Body of pancreas (tissue), 4 donors: Measurements from ENCODE around the gene NKRF. TPM values are rescaled to one million over a fixed set of nuclear protein-coding genes. Genes with fewer than 3 reads are reported as not detected.
"Not testable (repeated sequence)": the region's sequence is repeated elsewhere in the genome, so short reads cannot be mapped to it uniquely, and the experiment has no call there.

Experiments
- ATAC-seq: fragments of 150-250 bp; one replicate; pipeline ENCODE4 v1.9.1; 2016
- DNase-seq, 4 donors: peaks; one replicate each; pipeline ENCODE4 v3.0.0-alpha.2; 2019
- H3K27ac ChIP-seq, 4 donors: fragments of 200-600 bp; sonication (generic); 1 replicate in 3 of 4; 2 replicates in 1 of 4; pipeline versions ENCODE4 v1.5.1 to v1.6.1; 2016 to 2019; ENCODE audit warnings: mild to moderate bottlenecking in 1 of 4, mixed read lengths in 1 of 4, moderate library complexity in 1 of 4
- H3K27me3 ChIP-seq, 2 donors: fragments of 200-600 bp; sonication (generic); one replicate each; pipeline ENCODE4 v1.6.0; 2016; ENCODE audit warnings: mild to moderate bottlenecking in 1 of 2
- H3K36me3 ChIP-seq, 2 donors: fragments of 200-600 bp; sonication (generic); replicated peaks in 1 of 2; 2 replicates each; pipeline ENCODE4 v1.5.1; 2016; ENCODE audit warnings: low read depth in 2 of 2; ENCODE audit not compliant: insufficient read depth in 1 of 2
- H3K4me1 ChIP-seq: fragments of 200-600 bp; sonication (generic); one replicate; pipeline ENCODE4 v1.6.0; 2016
- H3K4me3 ChIP-seq, 2 donors: fragments of 200-600 bp; sonication (generic); 1 replicate in 1 of 2; 2 replicates in 1 of 2; pipeline ENCODE4 v1.5.1; 2016 to 2019
- H3K9me3 ChIP-seq, 3 donors: fragments of 200-600 bp; sonication (generic); 1 replicate in 2 of 3; 2 replicates in 1 of 3; pipeline ENCODE4 v1.5.1; 2016
- POLR2A ChIP-seq, 3 donors: fragments of 450-650 bp; IDR thresholded peaks; one replicate each; pipeline ENCODE4 v1.6.1; 2016; ENCODE audit warnings: antibody characterized with exemption in 3 of 3, mild to moderate bottlenecking in 2 of 3
- WGBS, 2 donors: methylation state at CpG; one replicate each; pipeline ENCODE4 v1.1.5; 2017; 5-methylcytosine and 5-hydroxymethylcytosine counted together
- intact Hi-C: fragments of 100-400 bp; cut with DNase I; formaldehyde crosslinking; loops from one replicate; pipeline ENCODE4 v1.15.1; 2023
- total RNA-seq, 2 donors: library from RNA; depleted of rRNA; stranded (reverse); fragments of >200 nt; gene quantifications; one replicate each; pipeline ENCODE4 v1.1.0, GENCODE V29; 2016
- TF ChIP-seq, protein P1 (sequence below), 7 experiments: fragments of 450-650 bp in 4 of 7; fragments of 200-600 bp in 3 of 7; sonication (generic) in 3 of 7; IDR thresholded peaks; one replicate each; pipeline ENCODE4 v1.5.1; 2016 to 2019; ENCODE audit warnings: antibody characterized with exemption in 7 of 7

NKRF gene
- total RNA-seq, 2 donors from 2014 or later, result 3.9 to 4.0 TPM

DNA sequence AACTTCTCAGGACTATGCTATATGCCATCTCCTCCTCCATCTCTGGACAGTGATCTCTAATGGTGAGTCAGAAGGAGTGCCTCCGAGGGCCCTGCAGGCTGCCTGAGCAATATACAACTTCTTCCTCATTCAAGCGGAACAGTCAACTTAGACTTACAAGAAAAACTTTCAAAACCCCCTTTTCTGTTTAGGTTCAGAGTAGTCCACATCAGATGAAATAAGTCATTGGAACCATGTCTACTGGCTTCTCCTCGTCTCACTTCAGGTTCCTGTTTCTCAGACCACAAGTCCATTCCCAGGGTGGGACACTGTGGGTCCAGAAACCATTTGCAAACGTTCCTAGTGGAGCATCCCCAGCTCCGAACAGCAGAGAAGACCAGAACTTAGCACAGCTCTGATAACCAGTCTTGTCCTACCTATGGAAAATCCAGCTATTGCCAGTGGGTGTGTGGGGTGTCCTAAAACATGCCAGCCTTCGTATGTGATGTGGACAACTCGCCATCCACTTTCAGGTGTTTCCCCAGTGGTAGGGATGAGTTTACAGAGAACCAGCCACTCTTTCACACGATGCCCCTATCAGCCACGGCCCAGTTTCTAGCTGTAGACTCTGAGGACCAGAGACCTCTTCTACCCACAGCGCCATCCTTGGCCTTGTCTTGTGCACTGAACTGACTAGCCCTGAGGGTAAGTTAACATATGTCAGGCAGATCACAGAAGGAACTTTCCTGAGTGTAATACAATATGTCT is 32.7 kb upstream of the NKRF start:
- DNase-seq (no peak), ATAC-seq (no peak)
- Histone ChIP-seq H3K9me3 (no peaks in the 10 kb centered on the region), H3K36me3 (no peaks in the 10 kb centered on the region), H3K4me3 (no peak overlapping the region), H3K4me1 (no peaks in the 10 kb centered on the region), H3K27ac (no peak overlapping the region), H3K27me3 (no peaks in the 10 kb centered on the region)
- TF ChIP-seq, protein P1, sequence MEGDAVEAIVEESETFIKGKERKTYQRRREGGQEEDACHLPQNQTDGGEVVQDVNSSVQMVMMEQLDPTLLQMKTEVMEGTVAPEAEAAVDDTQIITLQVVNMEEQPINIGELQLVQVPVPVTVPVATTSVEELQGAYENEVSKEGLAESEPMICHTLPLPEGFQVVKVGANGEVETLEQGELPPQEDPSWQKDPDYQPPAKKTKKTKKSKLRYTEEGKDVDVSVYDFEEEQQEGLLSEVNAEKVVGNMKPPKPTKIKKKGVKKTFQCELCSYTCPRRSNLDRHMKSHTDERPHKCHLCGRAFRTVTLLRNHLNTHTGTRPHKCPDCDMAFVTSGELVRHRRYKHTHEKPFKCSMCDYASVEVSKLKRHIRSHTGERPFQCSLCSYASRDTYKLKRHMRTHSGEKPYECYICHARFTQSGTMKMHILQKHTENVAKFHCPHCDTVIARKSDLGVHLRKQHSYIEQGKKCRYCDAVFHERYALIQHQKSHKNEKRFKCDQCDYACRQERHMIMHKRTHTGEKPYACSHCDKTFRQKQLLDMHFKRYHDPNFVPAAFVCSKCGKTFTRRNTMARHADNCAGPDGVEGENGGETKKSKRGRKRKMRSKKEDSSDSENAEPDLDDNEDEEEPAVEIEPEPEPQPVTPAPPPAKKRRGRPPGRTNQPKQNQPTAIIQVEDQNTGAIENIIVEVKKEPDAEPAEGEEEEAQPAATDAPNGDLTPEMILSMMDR (IDR thresholded peaks at IDR 0.05), result no peak
- TF ChIP-seq POLR2A (IDR thresholded peaks at IDR 0.05), result no peak
- intact Hi-C loops, result no loop called here
- 81 to 90% methylated on average over 6 to 10 of the region's 10 CpGs for WGBS, 2 donors

DNA sequence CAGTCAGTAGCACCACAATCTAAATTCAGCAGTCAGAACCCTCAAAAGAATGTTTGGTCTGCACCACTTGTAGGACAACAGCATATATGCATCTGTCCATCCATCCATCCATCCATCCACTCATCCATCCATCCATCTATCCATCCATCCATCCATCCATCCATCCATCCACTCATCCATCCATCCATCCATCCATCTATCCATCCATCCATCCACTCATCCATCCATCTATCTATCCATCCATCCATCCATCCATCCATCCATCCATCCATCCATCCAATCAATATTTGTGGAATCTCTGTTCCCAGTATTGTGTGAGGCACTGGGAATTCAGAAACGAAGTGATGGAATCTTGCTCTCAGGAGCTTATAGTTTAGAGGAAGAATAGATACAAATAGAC is 31.2 kb upstream of the NKRF start:
- H3K4me3 ChIP-seq, H3K27me3 ChIP-seq, H3K4me1 ChIP-seq, DNase-seq, intact Hi-C loops, H3K9me3 ChIP-seq, ATAC-seq, H3K27ac ChIP-seq, H3K36me3 ChIP-seq: not testable (repeated sequence)
- WGBS, 2 donors, result 42 to 60% methylated on average over 1 of the region's 1 CpG

DNA sequence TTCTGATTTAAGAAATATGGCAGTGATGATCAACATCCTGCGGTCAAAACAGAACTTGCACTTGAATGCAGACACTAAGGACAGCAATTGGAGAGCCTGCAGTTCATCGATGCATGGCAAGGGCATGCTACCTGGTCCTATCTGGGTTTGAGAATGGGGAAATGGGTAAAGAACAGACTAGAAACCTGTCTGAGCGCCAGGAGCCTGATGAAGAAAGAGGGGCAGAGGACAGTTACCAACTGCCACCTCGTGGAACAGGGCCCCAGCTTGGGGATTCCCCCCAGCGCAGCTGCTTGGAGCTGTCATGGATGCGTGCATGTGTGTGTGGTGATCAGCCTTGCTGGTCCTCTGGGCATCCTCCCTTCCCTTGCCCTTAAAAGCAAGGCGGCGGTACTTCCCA is 30.2 kb upstream of the NKRF start:
- Histone ChIP-seq H3K4me1 (no peaks in the 10 kb centered on the region), H3K27me3 (no peaks in the 10 kb centered on the region), H3K4me3 (no peak overlapping the region), H3K36me3 (no peaks in the 10 kb centered on the region), H3K9me3 (no peaks in the 10 kb centered on the region), H3K27ac (no peak overlapping the region)
- ATAC-seq (no peak), DNase-seq (no peak)
- intact Hi-C loops, result no loop called here
- TF ChIP-seq, protein P1 (IDR thresholded peaks at IDR 0.05), result no peak
- 63 to 100% methylated on average over 1 to 4 of the region's 8 CpGs for WGBS, 2 donors

DNA sequence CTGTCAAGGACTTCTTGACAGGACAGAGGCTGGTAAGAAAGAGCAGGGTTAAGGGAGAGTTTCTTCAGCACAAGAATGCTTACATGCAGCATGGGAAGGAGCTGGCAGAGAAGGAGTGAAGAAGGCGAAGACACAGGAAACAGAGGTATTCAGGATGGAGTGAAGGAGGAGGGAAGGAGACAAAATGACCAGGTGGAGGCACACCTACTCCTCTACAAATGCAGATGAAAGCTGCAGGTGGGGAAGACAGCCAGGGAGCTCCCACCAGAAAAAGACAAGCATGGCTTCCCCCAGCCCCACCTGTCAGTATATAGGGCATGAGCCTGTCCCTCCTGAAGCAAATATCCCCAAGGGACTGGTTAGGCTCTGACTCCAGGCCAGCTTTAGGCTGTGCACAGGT is 29.6 kb upstream of the NKRF start:
- ATAC-seq (no peak), DNase-seq (no peak)
- H3K27me3 ChIP-seq, result no peaks in the 10 kb centered on the region
- intact Hi-C loops, result no loop called here
- no peaks in the 10 kb centered on the region for H3K4me1 ChIP-seq
- TF ChIP-seq, protein P1 (IDR thresholded peaks at IDR 0.05), result no peak
- no peak for TF ChIP-seq POLR2A (IDR thresholded peaks at IDR 0.05)
- no peak overlapping the region for H3K4me3 ChIP-seq
- H3K36me3 ChIP-seq, result no peaks in the 10 kb centered on the region
- H3K27ac ChIP-seq, result no peak overlapping the region
- no peaks in the 10 kb centered on the region for H3K9me3 ChIP-seq
- 86 to 92% methylated on average over 1 of the region's 1 CpG for WGBS, 2 donors

DNA sequence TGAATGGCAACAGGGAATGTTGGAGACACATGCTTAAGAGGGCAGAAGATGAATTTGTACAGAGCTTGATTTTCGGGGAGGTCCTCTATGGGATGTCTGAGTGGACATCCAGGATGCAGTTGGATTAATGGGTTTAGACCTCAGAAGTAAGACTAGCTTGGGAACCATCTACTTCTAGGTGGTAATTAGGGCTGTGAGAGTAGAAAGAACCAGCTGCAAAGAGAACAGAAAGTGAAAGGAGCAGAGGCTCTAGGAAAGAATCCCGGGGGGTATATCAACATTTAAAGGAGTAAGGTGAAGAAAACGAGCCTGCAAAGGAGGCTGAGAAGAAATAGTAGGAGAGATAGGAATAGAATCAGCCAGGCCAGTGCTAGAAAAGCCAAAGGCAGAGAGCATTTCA is 29.0 kb upstream of the NKRF start:
- Histone ChIP-seq H3K4me3 (no peak overlapping the region), H3K4me1 (no peaks in the 10 kb centered on the region), H3K36me3 (no peaks in the 10 kb centered on the region), H3K27ac (no peak overlapping the region), H3K27me3 (no peaks in the 10 kb centered on the region), H3K9me3 (no peaks in the 10 kb centered on the region)
- intact Hi-C loops, result no loop called here
- TF ChIP-seq, protein P1 (IDR thresholded peaks at IDR 0.05), result no peak
- no peak for TF ChIP-seq POLR2A (IDR thresholded peaks at IDR 0.05)
- DNase-seq, result no peak
- whole genome bisulfite sequencing, 2 donors, result 50 to 70% methylated on average over 2 to 3 of the region's 3 CpGs
- no peak for ATAC-seq
